Stimulated activated naive CD8-positive, alpha-beta T cell treated with anti-CD3 and anti-CD28 coated beads, Interleukin-15, Interleukin-2, amounts not matched to agents 100 U/mL and 50 U/mL, for 24 hours (primary cell): ENCODE measurements around the gene FAM72A.
"Not testable (repeated sequence)": the region's sequence is repeated elsewhere in the genome, so short reads cannot be mapped to it uniquely, and the experiment has no call there.

ENCODE experiments used
- ATAC-seq: fragments of 150-1000 bp; cut with Tn5 transposase; one replicate; pipeline ENCODE4 v1.10.0; 2021
- DNase-seq: peaks from one replicate; pipeline ENCODE4 v3.0.0; 2021

FAM72A gene

DNA sequence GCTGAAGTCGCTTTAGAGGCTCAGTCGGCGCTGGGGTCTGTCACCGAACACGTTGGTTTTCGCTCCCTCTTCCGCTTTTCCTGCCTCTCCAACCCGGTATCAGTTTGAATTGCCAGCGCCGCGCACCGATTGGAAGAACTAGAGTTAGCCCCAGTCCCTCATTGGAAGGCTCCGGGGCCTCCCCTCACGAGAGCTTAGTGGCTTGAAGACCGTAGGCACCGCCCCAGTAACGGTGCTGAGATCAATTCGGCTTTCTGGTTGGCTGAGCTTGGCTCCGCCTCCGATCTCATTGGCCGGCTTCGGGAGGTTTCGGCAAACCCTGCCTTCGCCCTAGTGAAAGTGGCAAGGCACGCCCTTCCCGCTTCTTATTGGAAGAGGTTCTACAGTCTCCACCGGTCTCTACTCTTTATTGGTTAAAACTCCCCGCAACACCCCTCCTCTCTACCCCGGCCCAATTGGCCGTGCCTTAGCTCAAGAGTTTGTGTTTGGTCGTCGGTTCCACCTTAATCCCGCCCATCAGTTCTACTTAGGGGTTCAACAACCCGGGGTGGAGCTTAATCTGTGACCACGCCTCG lies at the start of gene FAM72A:
FAM72A (minus strand) TSS at position 51 of the 575 bp plus-strand sequence. CDS start 814 bp downstream, outside the sequence.
- DNase-seq (peak; percentile 91), ATAC-seq (peak; percentile 92)

DNA sequence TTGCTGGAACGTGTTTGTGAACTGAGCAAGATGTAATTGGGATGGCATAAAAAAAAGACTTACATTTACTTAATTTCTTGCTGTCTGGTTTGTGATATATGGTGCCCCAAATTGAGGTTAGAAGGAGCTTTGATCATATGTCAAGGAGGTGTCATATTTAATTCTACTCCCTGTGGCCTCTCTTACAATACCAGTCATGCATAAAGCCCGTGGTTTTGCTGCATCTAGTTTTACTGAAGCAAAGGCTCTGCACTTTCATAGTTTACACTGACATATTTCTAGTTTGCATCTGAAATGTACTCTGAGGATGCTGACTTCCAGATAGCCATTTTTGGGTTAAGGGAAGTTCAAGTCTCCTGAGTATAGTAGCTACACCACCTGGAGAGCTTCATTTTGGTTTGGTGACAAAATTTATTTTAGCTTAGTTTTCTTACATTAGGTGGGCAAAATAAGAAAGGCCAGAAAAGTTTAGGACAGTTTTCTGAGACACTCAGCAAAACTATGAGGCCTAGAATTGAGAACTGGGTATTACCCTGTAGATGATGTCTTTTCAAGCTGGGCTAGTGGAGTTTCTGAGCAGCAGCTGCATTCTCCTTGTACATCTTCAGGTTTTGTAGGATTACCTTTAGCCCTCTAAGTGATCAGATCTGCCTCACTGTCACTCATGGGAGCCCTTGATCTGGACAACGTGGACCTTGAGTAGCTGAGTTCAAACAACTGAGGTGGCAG lies 48.5 kb upstream of the FAM72A start:
- DNase-seq, result not testable (repeated sequence)
- ATAC-seq, result peak; percentile 87

DNA sequence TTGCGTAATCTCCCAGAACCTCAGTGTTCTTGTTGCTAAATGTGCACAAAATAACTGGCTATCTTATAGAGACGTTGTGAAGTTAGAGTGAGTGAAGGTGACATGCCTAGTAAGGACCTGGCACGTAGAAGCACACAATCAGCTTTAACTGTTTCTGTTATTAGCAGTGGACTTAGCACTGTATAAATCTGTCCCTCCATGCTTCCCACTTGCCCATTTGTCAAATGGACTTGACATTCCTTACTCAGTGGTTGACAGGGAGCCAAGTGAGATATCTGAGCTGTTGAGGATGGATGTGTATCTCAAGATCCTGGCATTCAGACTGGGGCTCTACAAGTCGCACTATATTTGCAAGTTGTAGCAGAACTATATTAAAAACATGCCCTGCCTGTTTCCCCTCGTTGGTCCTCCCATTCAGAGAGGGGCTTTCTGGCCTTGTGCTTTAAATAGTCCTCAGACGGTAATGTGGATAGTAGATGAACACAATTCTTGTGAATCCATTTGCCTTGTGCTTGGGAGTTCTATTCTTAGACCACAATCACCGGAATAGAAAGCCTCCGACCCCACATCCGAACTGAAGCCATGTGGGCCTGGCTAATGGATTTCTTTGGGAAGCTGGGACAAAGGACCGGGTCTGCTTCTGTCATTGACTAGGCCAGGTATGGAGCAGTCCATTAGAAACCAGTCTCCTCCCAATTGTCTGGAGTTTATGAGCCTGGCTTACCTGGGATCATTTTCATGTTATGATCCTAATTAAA lies 43.7 kb upstream of the FAM72A start:
- DNase-seq, ATAC-seq: not testable (repeated sequence)

DNA sequence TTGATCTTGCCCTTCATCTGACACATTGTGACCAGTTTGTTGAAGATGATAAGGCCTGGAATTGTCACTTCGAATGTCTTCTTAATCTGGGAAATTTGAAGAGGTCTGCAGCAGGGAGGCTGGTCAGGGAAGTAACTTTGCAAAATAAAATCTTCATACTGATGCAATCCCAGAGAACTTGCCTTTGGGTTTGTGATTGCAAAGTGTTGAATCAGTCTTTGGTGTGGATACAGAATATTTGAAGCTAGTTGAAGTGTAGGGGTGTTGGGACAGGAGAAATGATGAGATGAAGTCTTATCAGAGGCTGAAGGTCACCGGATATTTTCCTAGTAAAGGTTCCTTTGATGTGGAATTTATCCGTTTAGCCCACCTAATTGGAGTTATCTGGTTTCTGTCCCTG lies 42.8 kb upstream of the FAM72A start:
- ATAC-seq, DNase-seq: not testable (repeated sequence)

DNA sequence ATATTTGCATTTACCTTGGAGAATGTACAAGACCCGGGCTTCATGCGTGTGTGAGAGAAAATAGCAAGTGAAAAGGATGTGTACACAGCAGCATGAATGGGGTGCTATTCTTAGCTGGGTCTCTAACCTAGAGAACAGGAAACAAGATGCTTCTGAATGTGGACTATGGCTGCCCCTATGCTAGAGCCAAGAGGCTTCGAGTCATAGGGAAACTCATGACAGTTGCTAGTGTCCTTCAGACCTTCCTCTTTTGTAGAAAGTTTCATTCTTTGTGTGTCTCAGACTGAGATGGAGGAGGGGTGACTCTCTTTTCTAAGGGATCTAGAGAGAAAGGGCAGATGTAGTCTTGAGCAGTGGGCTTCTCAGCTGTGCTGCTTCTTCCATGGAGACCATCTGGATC lies 40.7 kb upstream of the FAM72A start:
- peak; percentile 85 for ATAC-seq
- not testable (repeated sequence) for DNase-seq

DNA sequence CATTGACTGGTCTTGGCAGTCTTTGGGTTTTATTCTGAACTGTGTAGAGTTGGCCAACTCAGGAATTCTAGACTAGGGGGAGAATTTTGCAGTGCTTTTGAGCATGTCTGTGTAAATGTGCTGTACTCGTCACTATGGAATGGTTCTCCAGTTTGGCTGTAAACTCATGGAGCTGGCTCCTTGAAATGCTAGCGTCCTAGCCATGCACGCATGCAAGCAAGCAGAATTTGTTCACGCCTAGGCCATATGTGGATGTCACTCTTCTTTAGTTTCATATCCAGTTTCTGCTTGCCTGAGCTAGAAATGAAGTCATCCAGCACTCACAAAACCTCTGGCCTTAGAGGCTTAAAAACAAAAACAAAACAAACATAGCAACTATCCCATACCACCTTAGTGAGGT lies 37.6 kb upstream of the FAM72A start:
- not testable (repeated sequence) for DNase-seq
- ATAC-seq, result peak; percentile 45

DNA sequence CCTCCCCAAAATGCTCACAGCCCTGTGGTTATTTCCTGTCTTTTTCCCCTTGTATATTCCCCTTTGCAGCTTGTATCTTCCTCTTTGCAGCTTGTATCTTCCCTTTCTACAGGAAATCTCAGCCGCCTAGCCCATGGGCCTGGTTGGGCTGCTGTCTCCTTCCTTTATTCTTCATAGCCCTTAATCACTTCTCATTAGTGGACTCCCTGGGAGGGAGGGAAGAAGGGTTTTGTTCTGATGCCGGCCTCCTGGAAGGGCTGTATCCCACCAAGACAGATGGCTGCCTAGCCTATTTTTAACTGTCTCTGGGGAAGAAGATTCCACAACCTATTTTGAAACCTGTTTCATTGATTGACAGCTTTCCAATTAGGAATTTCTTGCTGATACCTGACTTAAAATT lies 32.6 kb upstream of the FAM72A start:
- ATAC-seq, result not testable (repeated sequence)

DNA sequence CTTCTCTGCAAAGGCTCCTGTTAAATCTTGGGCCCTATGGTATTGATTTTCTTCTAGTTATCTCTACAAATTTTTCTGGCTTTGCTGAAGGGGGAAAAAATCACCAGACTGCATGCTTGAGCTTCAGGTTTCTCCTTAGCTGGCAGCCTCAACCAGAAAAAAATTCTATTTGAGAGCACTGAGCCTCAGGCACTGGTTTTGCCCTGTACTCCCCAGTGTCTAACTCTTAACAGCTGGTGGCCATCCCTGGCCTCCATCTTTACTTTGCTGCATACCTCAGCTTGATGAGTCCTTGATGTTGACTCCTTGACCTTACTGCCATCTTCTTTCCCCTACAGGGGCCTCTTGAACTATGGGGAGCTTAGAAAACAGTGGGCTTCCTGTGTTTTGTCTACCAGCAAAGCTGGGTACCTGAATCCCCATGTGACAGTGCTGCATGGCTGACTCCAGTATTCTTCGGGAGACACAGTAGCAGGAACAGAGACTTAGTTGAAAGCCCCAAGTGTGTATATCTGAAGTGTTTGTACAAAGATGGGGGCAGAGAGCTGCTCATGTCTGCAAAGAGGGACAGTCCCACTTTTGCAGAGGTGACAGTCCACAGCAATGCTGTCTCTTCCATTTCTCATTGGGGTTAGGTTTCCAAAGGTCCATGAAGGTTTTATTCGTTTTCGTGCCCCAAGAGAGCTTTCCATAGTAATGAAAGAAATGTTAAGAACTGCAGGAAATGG lies 31.7 kb upstream of the FAM72A start:
- not testable (repeated sequence) for DNase-seq, ATAC-seq

More for the DNA sequence above, 32.6 kb upstream of the FAM72A start:
- DNase-seq, result not testable (repeated sequence)

DNA sequence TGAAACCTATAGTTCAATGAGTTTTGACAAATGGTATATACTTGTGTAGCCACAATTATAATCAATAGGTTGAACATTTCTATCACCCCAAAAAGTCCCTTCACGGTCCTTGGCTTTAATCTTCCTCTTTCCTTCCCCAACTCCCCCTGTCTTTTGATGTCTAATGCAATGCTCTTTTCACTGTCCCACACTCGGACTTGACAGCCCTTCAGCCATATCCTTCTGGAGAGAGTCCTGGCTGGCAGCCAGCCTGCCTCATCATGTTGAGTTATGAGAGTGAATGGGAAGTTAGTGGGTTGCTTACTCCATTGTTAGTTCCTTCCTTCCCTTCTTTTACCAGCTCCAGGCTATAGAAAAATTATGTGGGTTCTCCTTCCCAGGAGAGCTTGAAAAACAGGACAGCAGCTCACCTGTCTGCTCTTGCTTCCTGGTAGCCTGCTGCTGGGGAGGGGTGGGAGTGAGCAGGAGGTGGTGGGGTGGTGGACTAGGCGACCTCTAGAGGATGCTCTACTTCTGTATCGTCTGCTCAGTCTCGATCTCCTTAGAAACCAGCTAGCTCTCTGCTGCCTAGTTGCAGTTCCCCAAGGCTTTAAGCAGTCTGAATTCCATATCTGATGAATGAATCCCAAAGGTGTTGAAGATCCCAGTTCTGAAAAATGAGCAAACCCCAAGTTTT lies 30.5 kb upstream of the FAM72A start:
- peak; percentile 55 for ATAC-seq
- not testable (repeated sequence) for DNase-seq

DNA sequence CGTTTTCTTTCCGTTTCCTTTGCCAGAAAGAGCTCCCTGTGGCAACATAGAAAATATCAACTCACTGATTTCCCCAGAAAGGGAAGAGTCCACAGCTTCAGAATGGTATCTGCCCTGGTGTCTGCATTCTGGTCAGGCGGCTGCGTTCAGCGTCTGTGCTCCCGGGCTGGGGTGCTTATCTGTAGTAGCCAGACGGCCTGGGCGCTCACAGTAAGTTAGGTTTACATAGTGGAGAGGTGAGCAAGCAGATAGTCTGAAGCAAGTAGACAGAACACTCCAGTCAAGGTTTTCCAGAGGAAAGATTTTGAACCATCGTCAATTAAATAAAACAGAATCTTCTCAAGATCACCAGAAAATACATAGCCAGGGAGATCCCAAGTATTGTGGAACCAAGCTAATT lies 29.4 kb upstream of the FAM72A start:
- not testable (repeated sequence) for ATAC-seq, DNase-seq

DNA sequence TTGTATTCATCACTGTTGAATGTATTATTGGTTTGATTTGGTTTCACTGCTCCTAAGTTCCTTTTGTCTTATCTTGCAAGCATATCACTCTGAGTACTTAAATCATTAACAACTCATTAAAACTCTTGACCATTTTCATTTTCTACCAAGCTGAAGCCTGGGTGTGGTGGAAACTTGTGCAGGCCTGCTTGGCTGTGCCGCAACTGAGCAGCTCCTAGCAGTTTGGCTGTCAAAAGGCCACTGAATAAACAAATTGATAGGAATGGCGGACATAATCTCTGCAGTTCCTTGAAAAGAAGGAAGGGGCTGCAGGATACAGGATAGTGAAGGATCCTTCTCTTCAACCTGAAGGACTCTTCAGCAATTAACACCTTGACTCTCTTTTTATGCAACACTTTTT lies 26.6 kb upstream of the FAM72A start:
- DNase-seq, ATAC-seq: not testable (repeated sequence)

DNA sequence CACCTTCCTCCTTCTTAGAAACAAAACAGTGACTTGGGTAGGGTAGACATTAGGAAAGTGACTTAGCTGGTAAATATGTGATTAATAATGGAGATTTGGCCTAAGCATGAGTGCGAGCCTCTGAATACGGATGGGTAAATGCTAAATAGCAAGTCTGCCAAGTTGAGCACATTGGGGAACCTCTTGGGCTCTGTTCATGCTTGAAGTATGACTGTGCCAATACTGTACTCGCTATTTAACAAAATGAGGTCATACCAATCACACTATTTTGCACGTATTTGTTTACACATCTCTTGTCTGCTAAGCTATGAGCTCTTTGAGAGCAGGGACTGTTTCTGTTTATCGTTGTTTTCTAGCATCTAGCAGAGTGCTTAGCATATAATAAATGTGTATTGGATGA lies 24.2 kb upstream of the FAM72A start:
- DNase-seq, ATAC-seq: not testable (repeated sequence)

DNA sequence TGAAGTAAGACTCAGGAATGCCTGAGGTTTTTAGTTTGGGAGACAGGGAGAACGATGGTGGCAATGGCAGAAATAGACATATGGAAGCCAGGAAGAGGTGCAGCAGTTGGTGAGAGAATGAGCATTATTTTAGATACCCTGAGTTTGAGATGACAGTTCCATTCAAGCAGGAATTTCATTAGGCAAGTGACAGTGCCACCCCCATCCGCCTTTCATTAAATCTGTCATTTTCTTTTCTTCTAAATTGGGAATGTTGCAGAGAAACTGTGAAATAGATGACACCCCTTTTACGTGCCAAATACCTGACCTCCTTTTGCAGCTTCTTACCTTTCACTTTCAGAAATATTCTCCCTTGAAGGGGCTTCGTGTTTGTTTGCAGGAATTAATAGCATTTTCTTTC lies 22.7 kb upstream of the FAM72A start:
- not testable (repeated sequence) for ATAC-seq, DNase-seq

DNA sequence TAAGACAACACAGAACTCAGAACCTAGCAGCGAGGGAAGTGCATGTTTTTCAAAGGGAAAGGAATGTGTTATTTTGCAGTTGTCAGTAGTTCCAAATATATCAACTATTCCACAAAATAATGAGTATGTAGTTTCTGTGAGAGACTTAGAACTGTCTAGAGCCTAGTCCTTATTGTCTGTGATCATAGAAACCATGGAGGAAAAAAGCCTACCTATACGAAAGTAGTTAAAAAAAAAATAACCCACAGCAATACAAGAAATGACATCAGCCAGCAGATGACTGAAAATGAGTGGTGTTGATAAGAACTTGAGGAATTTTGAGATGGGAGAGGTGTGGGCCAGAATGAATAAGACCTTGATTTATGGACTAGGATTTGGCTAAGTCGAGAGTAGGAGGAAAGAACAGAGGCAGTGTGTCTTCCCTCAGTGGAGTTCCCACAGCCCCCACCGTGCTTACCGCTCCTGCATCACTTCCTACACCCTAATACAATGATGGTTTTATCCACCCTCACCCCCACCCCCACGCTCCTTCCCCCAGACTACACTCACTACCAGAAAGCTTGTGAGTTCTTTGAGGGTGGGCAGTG lies 21.6 kb upstream of the FAM72A start:
- DNase-seq, result not testable (repeated sequence)
- peak; percentile 40 for ATAC-seq

DNA sequence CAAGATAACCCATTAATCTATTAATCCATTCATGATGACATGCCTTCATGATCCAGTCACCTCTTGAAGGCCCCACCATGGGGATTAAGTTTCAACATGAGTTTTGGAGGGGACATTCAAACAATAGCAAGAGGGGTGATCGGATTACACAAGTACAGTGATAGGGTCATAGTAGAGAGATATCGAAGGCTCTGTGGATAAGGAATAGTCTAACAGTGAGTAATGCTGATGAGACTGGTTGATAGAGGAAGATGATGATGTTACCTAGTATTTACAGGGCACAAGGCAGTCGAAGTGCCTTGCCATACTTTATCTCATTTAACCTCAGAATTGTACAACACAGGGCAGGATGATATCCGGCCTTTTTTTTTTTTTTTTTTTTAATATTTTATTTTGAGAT lies 18.9 kb upstream of the FAM72A start:
- ATAC-seq, DNase-seq: not testable (repeated sequence)

DNA sequence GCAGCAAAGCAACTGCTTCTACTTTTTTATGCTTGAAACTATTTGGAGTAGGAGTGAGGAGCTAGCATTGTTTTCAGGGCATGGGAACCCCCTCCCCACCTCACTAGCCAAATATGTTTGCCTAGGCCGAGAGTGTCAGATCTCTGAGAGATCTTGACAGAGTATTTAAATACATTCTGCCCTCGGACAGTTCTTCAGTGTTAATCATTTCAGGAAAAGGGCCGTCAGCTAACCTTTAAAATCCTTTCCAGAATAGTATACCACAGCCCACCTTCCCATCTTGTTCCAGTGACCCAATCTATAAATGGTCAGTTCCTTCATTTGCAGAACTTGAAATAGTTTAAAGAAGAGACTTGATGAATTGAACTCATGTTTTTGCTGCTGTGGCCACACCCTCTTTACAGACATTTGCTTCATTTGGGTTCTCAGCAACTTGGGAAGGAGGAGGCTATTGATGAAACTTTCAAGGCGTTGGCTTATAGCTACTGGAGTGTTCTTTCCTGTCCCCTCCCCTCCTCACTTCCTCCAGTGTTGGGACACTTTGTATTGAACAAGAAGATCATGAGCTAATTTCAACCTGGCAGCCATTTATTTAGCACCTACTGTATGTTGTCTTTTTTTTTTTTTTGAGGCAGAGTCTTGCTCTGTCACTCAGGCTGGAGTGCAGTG lies 17.8 kb upstream of the FAM72A start:
- ATAC-seq, DNase-seq: not testable (repeated sequence)

DNA sequence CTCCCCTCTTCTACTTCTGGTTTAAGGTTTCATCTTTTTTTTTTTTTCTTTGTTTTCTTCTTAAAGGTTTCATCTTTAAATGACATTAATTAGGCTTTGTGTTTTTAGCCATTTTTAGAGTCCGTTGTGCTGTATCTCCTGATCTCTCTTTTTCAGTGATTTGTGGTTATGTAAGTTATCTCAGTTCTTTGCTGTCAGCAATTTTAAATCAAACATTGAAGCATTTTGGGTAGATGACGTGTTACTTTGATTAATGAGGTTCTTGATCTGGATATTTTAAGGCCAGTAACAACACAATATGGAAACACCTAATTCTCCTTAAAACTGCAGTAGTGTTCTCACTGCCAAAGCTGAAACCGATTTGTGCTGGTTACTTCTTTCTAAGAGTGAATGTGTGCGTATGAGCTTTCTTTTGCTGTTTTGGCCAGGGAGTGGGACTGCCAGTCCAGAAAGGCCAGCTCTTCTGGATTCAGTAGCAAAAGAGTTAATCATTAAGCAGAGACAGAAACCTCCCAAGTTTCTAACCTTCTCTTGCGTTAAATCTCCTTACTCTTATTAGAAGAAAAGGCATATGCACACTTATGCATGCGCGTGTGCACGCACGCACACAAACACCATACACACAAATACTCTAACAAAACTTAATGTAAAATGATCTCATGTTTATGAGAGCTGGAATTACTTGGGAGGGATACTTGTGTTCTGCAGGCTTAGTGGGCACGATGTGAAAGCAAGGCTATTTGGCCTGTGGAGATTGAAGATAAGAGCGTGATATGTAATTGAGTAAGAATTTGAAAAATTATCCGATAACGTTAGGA lies 17.1 kb upstream of the FAM72A start:
- not testable (repeated sequence) for DNase-seq

DNA sequence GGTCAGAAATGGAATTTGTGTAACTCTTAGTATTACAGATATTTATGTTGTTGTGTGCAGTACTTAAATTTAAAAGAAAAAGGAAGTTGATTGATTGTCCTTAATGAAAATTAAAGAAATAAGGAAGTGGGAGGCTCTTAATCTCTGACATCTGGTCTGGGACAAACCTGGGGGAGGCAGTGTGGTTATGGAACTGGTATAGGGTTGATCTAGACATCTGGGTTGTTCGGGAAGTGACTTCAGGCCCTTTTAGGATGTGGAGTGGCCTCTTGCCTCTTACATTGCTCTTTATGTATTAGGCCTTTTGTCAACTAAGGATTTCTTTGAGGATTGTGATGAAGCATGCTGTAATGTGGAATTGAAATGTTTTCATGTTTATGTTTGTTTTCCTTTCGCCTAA lies 16.1 kb upstream of the FAM72A start:
- ATAC-seq, DNase-seq: not testable (repeated sequence)

More for the DNA sequence above, 17.1 kb upstream of the FAM72A start:
- ATAC-seq, result not testable (repeated sequence)

DNA sequence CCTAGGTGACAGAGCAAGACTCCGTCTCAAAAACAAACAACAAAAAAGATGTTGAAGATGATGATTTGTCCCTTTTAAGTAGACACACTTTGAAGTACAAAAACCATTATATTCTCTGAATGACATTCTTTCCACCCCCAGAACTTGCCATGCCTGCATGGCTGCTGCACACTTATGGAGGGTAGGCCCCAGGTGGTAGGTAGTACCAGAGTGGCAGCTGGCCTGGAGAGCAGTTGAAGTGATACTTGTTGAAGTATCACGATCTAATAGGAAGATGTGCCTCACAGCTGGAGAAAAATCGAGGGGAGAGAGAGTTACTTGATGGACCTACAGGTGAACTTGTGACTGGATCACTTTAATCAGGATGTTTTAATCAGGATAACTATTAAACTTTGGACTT lies 15.6 kb upstream of the FAM72A start:
- not testable (repeated sequence) for ATAC-seq

More for the DNA sequence above, 15.6 kb upstream of the FAM72A start:
- DNase-seq, result not testable (repeated sequence)
